Measurements from ENCODE around the gene PPP1R27. TPM values are rescaled to one million over a fixed set of nuclear protein-coding genes. Genes with fewer than 3 reads are reported as not detected.

PPP1R27 gene
- total RNA-seq, 1 donor, result not detected

- Histone ChIP-seq H3K36me3 (ENCODE audit: insufficient read depth, low read length) (no peaks in the 10 kb centered on the region), H3K4me1 (ENCODE audit: insufficient read depth, low read length) (no peaks in the 10 kb centered on the region), H3K9me3 (ENCODE audit: low read depth, low read length) (no peaks in the 10 kb centered on the region)
Observed at GRCh38 chr17:81794074-81794476, 40.8 kb downstream of the PPP1R27 start.

GRCh38 chr17:81792675-81793615 lies 41.9 kb downstream of the PPP1R27 start:
- no peak for TF ChIP-seq CTCF (IDR thresholded peaks at IDR 0.05; ENCODE audit: extremely low read depth, low read depth, low read length)
- H3K27ac ChIP-seq (ENCODE audit: low read depth, low read length), result no peak overlapping the region
- no peaks in the 10 kb centered on the region for H3K9me3 ChIP-seq (ENCODE audit: low read depth, low read length)
- H2AFZ ChIP-seq (ENCODE audit: low read length), result no peak overlapping the region
- peaks cover 3% of the 10 kb centered on the region for H3K27me3 ChIP-seq (ENCODE audit: insufficient read depth, low read length)
- no peak overlapping the region for H3K4me3 ChIP-seq (ENCODE audit: insufficient read depth, low read length)
- no peaks in the 10 kb centered on the region for H4K20me1 ChIP-seq (ENCODE audit: insufficient read depth, low read length)
- H3K79me2 ChIP-seq (ENCODE audit: insufficient read depth, low read length), result no peaks in the 10 kb centered on the region
- no peak overlapping the region for H3K4me2 ChIP-seq (ENCODE audit: insufficient read depth, low read length)
- DNase-seq (ENCODE audit: insufficient read length, low spot score, missing footprints), result no peak
- no peaks in the 10 kb centered on the region for H3K4me1 ChIP-seq (ENCODE audit: insufficient read depth, low read length)
- H3K36me3 ChIP-seq (ENCODE audit: insufficient read depth, low read length), result no peaks in the 10 kb centered on the region

More at GRCh38 chr17:81794074-81794476, 40.8 kb downstream of the PPP1R27 start:
- H3K4me3 ChIP-seq (ENCODE audit: insufficient read depth, low read length), result no peak overlapping the region
- peaks cover 3% of the 10 kb centered on the region for H3K27me3 ChIP-seq (ENCODE audit: insufficient read depth, low read length)
- no peaks in the 10 kb centered on the region for H4K20me1 ChIP-seq (ENCODE audit: insufficient read depth, low read length)
- no peak overlapping the region for H2AFZ ChIP-seq (ENCODE audit: low read length)
- no peaks in the 10 kb centered on the region for H3K79me2 ChIP-seq (ENCODE audit: insufficient read depth, low read length)
- no peak for TF ChIP-seq CTCF (IDR thresholded peaks at IDR 0.05; ENCODE audit: extremely low read depth, low read depth, low read length)
- H3K27ac ChIP-seq (ENCODE audit: low read depth, low read length), result no peak overlapping the region
- DNase-seq (ENCODE audit: insufficient read length, low spot score, missing footprints), result no peak
- no peak overlapping the region for H3K4me2 ChIP-seq (ENCODE audit: insufficient read depth, low read length)

Other genes starting within 250 kb of the PPP1R27 start
- gene NPLOC4, start 197.9 kb downstream of the PPP1R27 start, total RNA-seq, result 97.8 and 118 TPM in 2 replicates
- 2.9 and 11.5 TPM in 2 replicates for gene TSPAN10, start 197.9 kb downstream of the PPP1R27 start, total RNA-seq
- not detected in 2 replicates for gene PDE6G, start 178.5 kb downstream of the PPP1R27 start, total RNA-seq
- 21.0 and 21.5 TPM in 2 replicates for gene OXLD1, start 168.4 kb downstream of the PPP1R27 start, total RNA-seq
- 4.7 and 5.6 TPM in 2 replicates for gene CCDC137, start 168.3 kb downstream of the PPP1R27 start, total RNA-seq
- gene ARL16, start 151.3 kb downstream of the PPP1R27 start, total RNA-seq, result 24.5 and 26.1 TPM in 2 replicates
- 100 and 110 TPM in 2 replicates for gene HGS, start 151.0 kb downstream of the PPP1R27 start, total RNA-seq
- 6.2 and 8.8 TPM in 2 replicates for gene MRPL12, start 131.7 kb downstream of the PPP1R27 start, total RNA-seq
- gene SLC25A10, start 122.8 kb downstream of the PPP1R27 start, total RNA-seq, result 7.6 and 8.3 TPM in 2 replicates
- gene GCGR, start 30.9 kb downstream of the PPP1R27 start, total RNA-seq, result under 0.01 TPM in 1 of 2 replicates, not detected in the other
- gene MCRIP1, start 1.8 kb downstream of the PPP1R27 start, total RNA-seq, result 136 and 163 TPM in 2 replicates
- 1,119 and 1,240 TPM in 2 replicates for gene P4HB, start 25.5 kb upstream of the PPP1R27 start, total RNA-seq
- 120 and 133 TPM in 2 replicates for gene ARHGDIA, start 36.3 kb upstream of the PPP1R27 start, total RNA-seq
- gene ALYREF, start 56.5 kb upstream of the PPP1R27 start, total RNA-seq, result 58.0 and 60.1 TPM in 2 replicates
- gene ANAPC11, start 56.7 kb upstream of the PPP1R27 start, total RNA-seq, result 105 and 123 TPM in 2 replicates
- gene NPB, start 67.2 kb upstream of the PPP1R27 start, total RNA-seq, result under 0.01 TPM in 1 of 2 replicates, not detected in the other
- 61.6 and 67.0 TPM in 2 replicates for gene PCYT2, start 76.3 kb upstream of the PPP1R27 start, total RNA-seq
- 15.0 and 22.1 TPM in 2 replicates for gene SIRT7, start 83.1 kb upstream of the PPP1R27 start, total RNA-seq
- 27.1 and 32.6 TPM in 2 replicates for gene MAFG, start 92.7 kb upstream of the PPP1R27 start, total RNA-seq
- 121 and 141 TPM in 2 replicates for gene PYCR1, start 102.2 kb upstream of the PPP1R27 start, total RNA-seq
- gene MYADML2, start 112.2 kb upstream of the PPP1R27 start, total RNA-seq, result not detected in 2 replicates
- gene NOTUM, start 126.1 kb upstream of the PPP1R27 start, total RNA-seq, result 0.72 TPM in 1 of 2 replicates, not detected in the other
- gene ASPSCR1, start 142.6 kb upstream of the PPP1R27 start, total RNA-seq, result 33.9 and 35.8 TPM in 2 replicates
- gene CENPX, start 187.8 kb upstream of the PPP1R27 start, total RNA-seq, result 13.8 and 18.8 TPM in 2 replicates
- gene LRRC45, start 188.3 kb upstream of the PPP1R27 start, total RNA-seq, result 12.1 and 13.4 TPM in 2 replicates
- 0.59 and 1.8 TPM in 2 replicates for gene RAC3, start 196.6 kb upstream of the PPP1R27 start, total RNA-seq
- gene DCXR, start 202.6 kb upstream of the PPP1R27 start, total RNA-seq, result 23.9 and 31.8 TPM in 2 replicates
- 46.3 and 52.7 TPM in 2 replicates for gene RFNG, start 216.8 kb upstream of the PPP1R27 start, total RNA-seq
- gene GPS1, start 216.8 kb upstream of the PPP1R27 start, total RNA-seq, result 90.2 and 93.7 TPM in 2 replicates
- gene DUS1L, start 230.8 kb upstream of the PPP1R27 start, total RNA-seq, result 43.8 and 43.9 TPM in 2 replicates

Data from osteoblast (primary cell).